GM18951 (cell line): Measurements from ENCODE around the gene ATP2C2.
"Not testable (repeated sequence)": the region's sequence is repeated elsewhere in the genome, so short reads cannot be mapped to it uniquely, and the experiment has no call there.

ENCODE experiments used
- POLR2A ChIP-seq: IDR thresholded peaks from 4 replicates; pipeline ENCODE4 v1.6.1; 2011; ENCODE audit warnings: mild to moderate bottlenecking; ENCODE audit not compliant: insufficient read length, insufficient read depth; ENCODE audit errors: extremely low read depth
- in situ Hi-C: fragments of 300-500 bp; cut with MboI; formaldehyde crosslinking; loops from one replicate; pipeline ENCODE4 v1.12.0; 2022; ENCODE audit warnings: low sequenced_read_pairs, mixed read lengths, inconsistent platforms; ENCODE audit not compliant: unreplicated experiment

The ATP2C2 gene

DNA sequence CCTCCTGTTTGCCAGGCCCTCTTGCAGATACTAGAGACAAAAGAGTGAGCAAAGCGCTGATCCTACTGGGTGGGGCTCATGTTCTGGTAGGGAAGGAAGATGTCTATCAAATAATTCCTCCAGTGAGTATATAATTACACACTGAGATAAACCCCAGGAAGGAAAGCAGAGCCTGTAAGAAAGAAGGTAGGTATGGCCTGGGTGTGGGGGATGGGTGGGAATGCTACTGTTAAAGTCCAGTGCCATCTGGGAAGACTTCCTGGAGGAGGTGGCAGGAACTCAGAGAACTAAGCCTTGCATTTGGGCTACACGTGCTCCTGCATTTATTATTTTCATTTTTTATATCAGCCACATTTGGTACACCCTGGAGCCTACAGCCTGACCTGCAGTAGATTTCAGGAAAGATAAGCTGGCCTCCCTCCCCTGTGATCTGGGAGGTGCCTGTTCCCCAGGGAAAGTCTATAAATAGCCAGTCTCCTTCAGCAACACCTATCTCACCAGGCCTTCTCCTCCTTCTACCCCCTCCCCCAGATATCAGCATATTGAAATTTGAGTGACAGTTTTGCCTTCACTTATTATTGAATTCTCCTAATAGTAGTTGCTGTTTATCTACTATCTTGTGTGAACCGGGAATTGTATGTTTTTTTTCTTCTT lies 11.5 kb downstream of the ATP2C2 start:
- in situ Hi-C loops: no loop called here

GRCh38 chr16:84380405-84380804 lies 12.1 kb downstream of the ATP2C2 start:
- no peak for TF ChIP-seq POLR2A
- in situ Hi-C loops: no loop called here

More for the DNA sequence above, 11.5 kb downstream of the ATP2C2 start:
- TF ChIP-seq POLR2A: no peak

DNA sequence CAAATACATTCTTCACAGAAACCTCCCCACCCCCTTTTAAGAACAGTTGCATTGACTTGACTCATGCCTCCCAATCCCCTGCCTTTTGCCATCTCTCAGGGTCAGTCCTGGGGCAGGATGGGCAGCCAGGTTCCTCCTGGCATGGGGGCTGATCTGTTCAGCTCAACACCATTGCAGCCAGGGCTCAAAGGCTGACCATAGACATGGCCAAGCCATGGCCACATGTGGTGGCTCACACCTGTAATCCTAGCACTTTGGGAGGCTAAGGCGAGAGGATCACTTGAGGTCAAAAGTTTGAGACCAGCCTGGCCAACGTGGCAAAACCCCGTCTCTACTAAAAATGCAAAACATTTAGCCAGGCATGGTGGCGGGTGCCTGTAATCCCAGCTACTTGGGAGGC lies 14.1 kb downstream of the ATP2C2 start:
- in situ Hi-C loops: no loop called here
- TF ChIP-seq POLR2A: no peak

DNA sequence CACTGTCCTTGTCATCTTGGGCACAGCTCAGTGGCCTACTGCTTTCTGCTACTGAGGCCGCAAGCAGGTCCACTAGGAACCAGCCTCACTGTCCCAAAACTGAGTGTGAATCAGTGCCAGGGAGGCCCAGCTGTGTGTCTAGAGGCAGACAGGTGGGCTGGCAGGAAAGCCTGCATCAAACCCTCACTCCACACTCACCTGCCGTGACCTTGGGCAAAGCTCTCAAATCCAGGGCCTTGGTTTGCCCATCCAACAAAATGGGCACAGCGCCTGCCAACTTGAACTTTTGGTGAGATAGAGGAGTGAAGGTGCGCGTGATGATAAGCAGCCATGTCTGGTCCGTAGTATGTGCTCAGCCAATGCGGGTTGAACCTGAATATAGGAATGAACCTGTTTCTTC lies 14.8 kb downstream of the ATP2C2 start:
- TF ChIP-seq POLR2A: no peak
- in situ Hi-C loops: no loop called here

GRCh38 chr16:84386047-84386446 lies 17.7 kb downstream of the ATP2C2 start:
- in situ Hi-C loops: no loop called here
- no peak for TF ChIP-seq POLR2A

- TF ChIP-seq POLR2A: no peak
- in situ Hi-C loops: no loop called here
Observed at GRCh38 chr16:84387021-84387420, 18.7 kb downstream of the ATP2C2 start.

DNA sequence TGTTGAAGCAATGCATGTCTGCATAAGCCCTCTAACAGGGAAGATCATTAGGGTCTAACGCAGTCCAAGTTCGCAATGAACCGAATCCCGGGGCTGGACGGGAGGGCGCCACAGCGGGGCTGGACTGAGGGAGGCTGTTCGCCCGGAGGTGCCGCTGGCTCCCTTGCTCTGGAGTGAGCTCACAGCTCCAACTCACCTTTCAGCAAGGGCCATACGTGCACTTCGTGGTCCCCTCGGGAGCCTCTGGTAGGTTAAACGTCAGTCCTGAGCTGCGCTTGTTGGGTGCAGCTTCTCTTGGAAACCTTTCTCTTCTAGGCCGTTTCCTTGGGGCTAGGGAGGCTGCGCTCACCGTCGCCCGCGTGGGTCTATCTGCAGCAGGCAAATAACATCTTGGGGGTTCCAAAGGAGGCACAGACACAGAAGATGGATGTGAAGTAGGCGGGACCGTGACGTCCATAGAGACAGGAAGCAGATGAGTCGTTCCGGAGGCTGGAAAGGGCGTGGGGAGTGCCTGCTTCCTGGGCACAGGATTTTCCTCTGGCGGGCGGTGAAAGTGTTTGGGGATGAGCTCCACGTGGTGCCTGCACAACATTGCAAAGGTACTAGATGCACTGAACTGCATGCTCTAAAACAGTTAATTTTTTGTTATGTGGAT lies 21.9 kb downstream of the ATP2C2 start:
- no peak for TF ChIP-seq POLR2A
- in situ Hi-C loops: no loop called here

- in situ Hi-C loops: no loop called here
- TF ChIP-seq POLR2A: no peak
Observed at GRCh38 chr16:84391151-84392030, 23.1 kb downstream of the ATP2C2 start.

DNA sequence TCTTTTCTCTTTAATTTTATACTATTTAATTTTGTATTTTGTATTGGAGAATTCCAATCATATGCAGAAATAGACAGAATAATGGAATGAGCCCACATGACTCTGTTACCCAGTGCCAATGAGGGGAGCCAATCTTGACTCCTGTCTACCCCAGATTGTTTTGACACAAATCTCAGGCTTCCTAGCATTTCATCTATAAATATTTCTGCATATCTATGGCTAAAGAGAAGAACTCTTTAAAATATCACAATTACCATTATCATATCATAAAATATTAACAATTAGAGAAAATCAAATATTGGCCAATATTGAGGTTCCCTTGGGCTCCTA lies 23.7 kb downstream of the ATP2C2 start:
- TF ChIP-seq POLR2A: no peak
- in situ Hi-C loops: no loop called here

DNA sequence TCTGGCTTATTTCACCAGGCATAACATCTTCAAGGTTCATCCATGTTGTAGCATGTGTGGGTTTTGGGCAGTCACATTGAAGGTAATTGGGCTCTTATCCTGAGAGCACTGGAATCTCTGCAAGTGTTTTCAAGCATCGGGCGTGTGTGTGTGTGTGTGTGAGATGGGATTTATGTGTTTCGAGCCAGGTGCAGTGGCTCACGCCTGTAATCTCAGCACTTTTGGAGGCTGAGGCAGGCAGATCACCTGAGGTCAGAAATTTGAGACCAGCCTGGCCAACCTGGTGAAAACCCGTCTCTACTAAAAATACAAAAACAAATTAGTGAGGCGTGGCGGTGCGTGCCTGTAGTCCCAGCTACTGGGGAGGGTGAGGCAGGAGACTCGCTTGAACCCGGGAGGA lies 27.7 kb downstream of the ATP2C2 start:
- in situ Hi-C loops: not testable (repeated sequence)

DNA sequence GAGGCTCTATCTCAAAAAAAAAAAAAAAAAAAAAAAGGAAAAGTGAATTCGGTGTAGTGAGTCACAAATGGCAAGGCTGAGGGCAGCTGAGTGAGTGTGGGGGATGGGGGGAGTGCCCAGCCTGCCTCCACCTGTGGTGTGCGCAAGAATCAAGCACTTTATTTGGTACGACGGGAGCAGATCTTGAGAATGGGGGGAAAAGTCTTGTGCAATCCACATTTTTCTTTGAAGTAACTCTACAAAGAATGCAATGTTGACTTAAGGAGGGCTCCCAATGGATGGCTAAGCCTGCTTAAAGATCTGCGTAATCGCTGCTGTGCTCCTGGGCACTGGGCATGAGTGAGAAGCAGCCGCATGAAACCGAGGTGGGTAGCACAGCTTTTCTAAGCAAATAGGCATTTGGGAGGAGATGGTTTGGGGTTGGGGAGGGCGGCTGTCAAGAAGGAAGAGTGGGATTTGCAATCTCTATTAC lies 28.2 kb downstream of the ATP2C2 start:
- in situ Hi-C loops: no loop called here
- no peak for TF ChIP-seq POLR2A

DNA sequence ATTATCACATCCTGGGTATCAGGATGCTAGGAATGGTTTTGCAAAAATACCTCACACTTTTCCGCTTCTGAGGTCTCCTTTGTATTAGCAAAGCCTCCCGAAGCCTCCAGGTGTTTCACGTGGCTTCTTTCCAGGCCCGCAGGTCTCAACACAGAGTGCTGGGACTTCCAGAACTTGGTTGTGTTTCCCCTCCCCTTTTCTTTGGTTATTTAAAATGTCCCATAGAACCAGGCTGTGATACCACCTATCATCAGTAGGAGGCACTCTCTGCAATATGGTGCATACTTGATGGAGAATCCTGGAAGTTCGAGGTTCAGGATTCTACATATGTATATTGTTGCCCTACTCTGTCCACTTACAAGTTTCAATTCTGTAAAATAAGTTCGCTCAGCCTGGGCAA lies 28.8 kb downstream of the ATP2C2 start:
- in situ Hi-C loops: no loop called here

DNA sequence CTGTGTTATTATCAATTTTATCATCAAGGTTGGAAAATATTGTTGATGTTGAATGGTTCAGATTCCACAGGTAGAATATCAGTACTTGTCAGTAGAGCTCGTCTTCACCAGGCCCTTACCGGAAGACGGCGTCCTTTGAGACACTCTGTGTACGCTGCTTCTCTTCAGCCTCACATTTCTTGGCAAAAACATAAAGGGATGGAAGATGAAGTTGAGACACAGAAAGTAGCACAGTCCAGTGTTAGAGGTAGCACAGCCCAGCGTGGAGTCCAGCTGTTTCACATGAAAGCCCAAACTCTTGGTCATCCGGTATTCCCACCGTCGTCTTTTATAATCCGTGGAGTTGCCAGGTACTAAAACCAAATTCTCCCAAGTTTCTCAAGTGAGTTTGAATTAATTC lies 30.4 kb downstream of the ATP2C2 start:
- no peak for TF ChIP-seq POLR2A
- in situ Hi-C loops: no loop called here

More for the DNA sequence above, 28.8 kb downstream of the ATP2C2 start:
- no peak for TF ChIP-seq POLR2A

- in situ Hi-C loops: not testable (repeated sequence)
Observed at GRCh38 chr16:84399912-84400311, 31.6 kb downstream of the ATP2C2 start.

DNA sequence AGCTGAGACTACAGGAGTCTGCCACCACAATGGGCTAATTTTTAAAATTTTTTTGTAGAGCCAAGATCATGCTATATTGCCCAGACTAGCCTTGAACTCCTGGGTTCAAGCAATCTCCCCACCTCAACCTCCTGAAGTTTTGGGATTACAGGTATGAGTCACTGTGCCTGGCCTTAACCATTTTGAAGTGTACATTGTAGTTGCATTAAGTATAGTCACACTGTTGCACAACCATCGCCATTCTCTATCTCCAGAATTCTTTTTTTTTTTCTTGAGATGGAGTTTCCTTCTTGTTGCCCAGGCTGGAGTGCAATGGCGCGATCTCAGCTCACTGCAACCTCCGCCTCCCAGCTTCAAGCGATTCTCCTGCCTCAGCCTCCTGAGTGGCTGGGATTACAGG lies 35.1 kb downstream of the ATP2C2 start:
- in situ Hi-C loops: not testable (repeated sequence)
